Mammary epithelial cell (primary cell): ENCODE results near the gene ACER3.

Experiments used
- CTCF ChIP-seq, 2 donors: IDR thresholded peaks in 1 of 2; conservative IDR thresholded peaks in 1 of 2; 2 replicates each; pipeline ENCODE4 v1.5.1; 2011 to 2012; ENCODE audit warnings: inconsistent platforms in 2 of 2, low read length in 2 of 2, mild to moderate bottlenecking in 2 of 2, control low read depth in 1 of 2, low read depth in 1 of 2; ENCODE audit not compliant: insufficient read depth in 1 of 2; ENCODE audit errors: extremely low read depth in 1 of 2
- EZH2 ChIP-seq: IDR thresholded peaks from 2 replicates; pipeline ENCODE4 v1.6.1; 2012; ENCODE audit warnings: low read length, inconsistent platforms, borderline replicate concordance

DNA sequence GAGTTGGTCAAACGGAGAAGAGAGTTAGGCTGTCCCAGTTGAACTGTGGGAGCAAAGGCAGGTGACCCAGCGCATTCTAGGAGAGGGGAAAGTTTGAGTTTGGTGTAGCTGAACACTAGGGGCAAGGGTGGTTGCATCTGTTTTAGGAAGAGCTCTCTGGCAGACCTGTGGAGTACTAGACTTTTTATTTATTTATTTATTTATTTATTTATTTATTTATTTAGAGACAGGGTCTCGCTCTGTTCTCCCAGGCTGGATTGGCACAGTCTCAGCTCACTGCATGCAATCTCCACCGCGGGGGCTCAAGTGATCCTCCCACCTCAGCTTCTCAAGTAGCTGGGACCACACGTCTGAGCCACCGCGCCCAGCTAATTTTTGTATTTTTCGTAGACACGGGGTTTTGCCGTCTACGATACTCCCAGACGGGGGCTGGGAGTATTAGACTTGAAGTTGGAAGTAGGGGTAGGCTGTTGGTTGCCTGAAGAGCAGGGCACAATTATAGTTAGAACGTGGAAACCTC lies 950 bp upstream of the ACER3 start:
- no peak for TF ChIP-seq CTCF (conservative IDR thresholded peaks at IDR 0.05 in 1 of 2, IDR thresholded peaks at IDR 0.05 in 1 of 2; ENCODE audit: extremely low read depth in 1 of 2, insufficient read depth in 1 of 2, low read depth in 1 of 2, low read length in 2 of 2)
- no peak for TF ChIP-seq EZH2
